ENCODE results near the gene PLA2G15. TPM values are rescaled to one million over a fixed set of nuclear protein-coding genes. Genes with fewer than 3 reads are reported as not detected.
A peak's percentile ranks its signal among the peaks of the same experiment; 100 is the strongest.

Gene PLA2G15
- 20.2 TPM for polyA plus RNA-seq (2013, experiment 1 of 2; ENCODE audit: insufficient read length)
- 12.3 TPM for polyA plus RNA-seq (2013, experiment 2 of 2; ENCODE audit: insufficient read length)

- peak; percentile 95 for DNase-seq
These were observed at the start of gene PLA2G15 for GRCh38 chr16:68244903-68245853. Gene PLA2G15, plus strand, starts transcription at chr16:68245373. Its CDS starts 54 bp downstream, at chr16:68245427.

DNA sequence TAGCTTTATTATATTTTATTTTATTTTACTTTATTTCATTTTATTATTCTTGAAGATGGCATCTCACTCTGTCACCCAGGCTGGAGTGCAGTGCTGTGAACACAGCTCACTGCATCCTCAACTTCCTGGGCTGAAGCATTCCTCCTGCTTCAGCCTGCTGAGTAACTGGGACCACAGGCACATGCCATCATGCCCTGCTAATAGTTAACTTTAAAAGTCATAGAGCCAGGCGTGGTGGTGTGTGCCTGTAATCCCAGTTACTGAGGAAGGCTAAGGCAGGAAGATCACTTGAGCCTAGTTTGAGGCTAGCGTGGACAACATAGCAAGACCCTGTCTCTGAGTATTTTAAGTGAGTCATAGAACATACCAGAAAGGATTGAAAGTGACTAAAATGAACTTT lies 47.9 kb upstream of the PLA2G15 start:
- DNase-seq: peak; percentile 66

GRCh38 chr16:68200088-68200783 lies 44.9 kb upstream of the PLA2G15 start:
- peak; percentile 73 for DNase-seq

- DNase-seq: no peak
These were observed 43.1 kb upstream of the PLA2G15 start for GRCh38 chr16:68202091-68202519.

DNA sequence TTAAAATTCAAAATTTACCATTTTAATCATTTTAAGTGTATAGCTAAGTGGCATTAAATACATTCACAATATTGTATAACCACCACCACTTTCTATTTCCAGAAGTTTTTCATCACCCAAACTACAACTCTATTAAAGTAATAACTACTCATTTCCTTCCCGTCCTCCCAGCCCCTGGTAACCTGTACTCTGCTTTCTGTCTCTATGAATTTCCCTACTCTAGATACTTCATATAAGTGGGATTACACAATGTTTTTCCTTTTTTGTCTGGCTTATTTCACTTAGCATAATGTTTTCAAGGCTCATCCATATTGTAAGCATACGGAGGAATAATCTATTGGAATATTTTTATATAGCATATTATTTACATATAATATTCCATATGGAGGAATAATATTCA lies 38.9 kb upstream of the PLA2G15 start:
- DNase-seq: no peak

GRCh38 chr16:68214726-68215125 lies 30.4 kb upstream of the PLA2G15 start:
- no peak for DNase-seq

DNA sequence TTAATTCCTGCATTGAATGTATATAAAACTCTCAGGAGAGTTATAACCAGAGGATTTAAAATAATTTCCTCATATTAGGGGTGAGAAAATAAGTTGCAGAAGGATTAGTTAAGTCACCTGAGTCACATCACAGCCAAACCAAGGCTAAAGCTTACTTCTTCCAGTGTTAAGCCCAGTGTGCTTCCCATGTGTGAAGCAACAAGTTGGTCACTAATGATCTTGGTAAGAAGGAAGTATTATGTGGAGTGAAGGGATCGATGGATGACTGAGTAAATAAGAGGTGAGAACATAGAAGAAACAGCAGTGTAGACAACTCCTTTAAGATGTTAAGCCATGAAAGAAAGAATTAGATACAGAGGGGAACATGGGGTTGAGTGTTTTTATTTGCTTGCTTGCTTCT lies 29.9 kb upstream of the PLA2G15 start:
- no peak for DNase-seq

DNA sequence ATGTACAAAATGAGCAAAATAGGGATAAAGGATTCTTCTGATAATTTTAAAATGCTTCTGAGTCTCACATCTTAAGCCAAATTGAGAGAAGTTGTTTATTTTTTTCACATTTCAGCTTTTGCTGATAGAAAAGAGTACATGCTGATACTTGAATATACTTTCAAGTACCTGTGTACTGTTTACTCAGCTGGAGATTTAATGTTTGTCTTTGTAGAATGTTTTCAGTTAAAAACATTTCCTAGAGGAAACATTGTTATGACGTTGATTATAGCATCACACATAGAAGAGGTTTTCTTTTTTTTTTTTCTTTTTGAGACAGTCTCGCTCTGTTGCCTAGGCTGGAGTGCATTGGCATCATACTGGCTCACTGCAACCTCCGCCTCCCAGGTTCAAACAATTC lies 28.9 kb upstream of the PLA2G15 start:
- DNase-seq: no peak

- DNase-seq: no peak
These were observed 27.7 kb upstream of the PLA2G15 start for GRCh38 chr16:68217506-68217905.

DNA sequence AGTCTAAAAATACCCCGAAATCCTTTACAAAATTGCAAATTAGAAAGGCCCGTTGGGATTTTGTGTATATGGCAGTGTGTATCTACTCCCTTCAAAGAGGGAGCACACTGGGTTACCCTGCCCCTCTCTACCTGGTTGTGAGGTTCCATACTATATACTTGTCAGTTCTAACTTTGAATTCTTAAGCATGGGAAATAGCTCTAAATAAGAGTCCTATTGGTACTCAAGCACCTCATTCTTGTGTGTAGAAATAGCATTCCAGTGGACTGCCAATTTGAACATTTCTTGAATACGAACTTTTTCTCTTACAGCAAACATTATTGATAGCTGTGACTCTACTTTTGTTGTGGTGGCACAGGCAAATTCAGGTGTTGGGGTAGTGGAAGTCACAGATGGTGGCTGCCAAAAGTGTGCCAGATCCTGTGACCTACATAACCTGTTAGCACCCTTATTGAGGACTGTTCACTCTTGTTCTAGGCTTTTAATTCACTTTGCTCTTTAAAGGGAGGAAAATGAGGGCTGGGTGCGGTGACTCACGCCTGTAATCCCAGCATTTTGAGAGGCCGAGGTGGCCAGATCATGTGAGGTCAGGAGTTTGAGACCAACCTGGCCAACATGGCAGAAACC lies 25.3 kb upstream of the PLA2G15 start:
- DNase-seq: no peak

DNA sequence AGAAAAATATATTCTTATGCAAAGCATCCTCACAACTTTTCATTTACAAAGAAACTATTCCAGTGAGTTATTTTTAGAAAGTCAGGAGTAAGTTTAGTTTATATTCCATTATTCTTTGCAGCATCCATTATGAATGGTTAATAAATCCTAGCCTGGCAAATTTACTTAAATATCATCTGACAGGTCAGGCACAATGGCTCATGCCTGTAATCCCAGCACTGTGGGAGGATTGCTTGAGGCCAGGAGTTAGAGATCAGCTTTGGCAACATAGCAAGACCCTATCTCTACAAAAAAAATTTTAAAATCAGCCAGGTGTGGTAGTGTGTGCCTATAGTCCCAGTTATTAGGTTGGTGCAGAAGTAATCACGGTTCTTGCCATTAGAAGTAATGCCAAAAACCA lies 22.1 kb upstream of the PLA2G15 start:
- DNase-seq: no peak

- DNase-seq: no peak
These were observed 19.1 kb upstream of the PLA2G15 start for GRCh38 chr16:68226116-68226515.

DNA sequence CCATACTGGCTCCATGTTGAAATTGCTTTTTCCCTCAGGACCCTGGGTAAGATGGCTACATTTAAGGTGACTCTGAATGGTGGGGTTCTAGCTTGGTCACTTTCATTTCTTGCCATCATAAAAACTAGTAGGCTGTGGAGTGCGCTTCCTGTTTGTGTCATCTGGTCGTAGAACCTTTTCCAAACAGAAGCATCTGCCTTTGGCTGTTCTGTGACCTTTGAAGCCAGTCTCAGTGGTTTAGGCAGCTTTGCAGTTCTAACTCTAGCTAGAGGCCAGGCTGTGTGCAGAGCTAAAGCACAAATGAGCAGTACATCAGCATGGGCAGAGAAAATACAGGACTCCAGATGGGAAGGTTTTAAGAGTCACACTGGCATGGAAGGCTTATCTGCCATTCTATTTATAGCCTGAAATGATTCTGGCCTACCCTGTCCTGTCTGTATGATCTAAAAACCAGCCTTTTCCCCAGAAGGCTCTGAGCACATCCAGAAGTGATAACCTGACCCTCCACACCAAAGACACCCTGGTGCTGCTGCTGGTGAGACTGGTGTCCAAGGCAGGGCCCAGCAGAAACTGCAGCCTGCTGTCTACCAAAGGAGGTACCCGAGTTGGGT lies 17.9 kb upstream of the PLA2G15 start:
- no peak for DNase-seq

- DNase-seq: no peak
These were observed 17.2 kb upstream of the PLA2G15 start for GRCh38 chr16:68227850-68228553.

DNA sequence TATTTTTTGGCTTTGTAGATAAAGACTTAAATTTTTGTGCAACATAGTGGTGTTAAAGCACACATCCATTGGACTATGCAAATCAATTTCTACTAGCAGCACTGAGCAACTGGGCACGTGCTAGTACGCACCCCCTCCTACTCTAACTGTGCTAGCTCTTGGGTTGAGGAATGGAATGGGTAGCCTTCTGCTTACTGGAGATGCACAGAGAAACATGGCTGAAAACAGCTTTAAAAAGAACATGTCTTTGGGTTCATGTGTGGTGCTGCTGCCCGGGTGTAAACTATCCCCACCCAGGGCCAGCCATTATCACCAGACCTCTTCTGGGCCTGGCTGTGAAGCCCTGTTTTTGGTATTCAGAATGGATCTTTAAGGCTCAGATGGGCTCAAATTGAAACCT lies 16.5 kb upstream of the PLA2G15 start:
- DNase-seq: no peak

- DNase-seq: peak; percentile 66
These were observed 15.6 kb upstream of the PLA2G15 start for GRCh38 chr16:68229431-68230175.

GRCh38 chr16:68230176-68230571 lies 15.0 kb upstream of the PLA2G15 start:
- no peak for DNase-seq

DNA sequence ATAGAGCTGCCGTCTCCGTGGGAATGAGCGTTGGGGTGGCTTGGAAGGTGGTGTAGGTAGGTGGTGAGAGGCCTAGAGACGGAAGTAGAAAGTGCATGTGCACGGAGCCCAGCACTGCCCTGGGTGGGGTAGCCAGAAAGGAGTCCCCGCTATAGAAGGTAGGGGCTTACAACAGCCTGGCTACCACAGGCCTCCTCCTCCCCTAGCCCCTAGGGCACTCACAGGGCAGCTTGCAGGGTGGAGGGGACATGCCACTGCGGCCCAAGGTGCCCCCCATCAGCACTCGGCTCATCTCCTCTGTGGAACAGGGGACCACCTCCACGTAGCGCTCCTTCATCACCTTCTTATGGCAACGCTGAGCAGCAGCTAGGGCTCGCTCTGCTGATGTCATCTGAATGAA lies 14.2 kb upstream of the PLA2G15 start:
- no peak for DNase-seq

- DNase-seq: no peak
These were observed 13.6 kb upstream of the PLA2G15 start for GRCh38 chr16:68231384-68232136.

DNA sequence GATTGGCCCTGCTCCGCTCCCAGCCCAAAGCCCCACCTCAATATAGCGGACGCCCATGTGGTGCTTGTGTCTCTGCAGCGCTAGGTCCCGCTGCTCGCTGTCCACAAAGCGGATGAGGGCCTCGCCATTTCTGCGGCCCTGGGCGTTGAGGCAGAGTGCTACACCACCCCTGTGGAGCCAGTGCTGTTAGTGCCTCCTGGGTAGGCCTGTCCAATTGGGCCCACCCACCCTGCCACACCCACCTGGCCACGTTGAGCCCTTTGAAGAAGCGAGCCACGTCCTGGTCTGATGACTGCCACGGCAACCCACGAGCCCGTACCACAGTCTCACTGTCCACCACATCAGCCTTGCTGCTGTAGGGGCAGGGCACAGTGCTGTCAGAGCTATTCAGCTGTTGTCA lies 12.8 kb upstream of the PLA2G15 start:
- no peak for DNase-seq
